Loucy (cell line): ENCODE measurements around the gene MGA.

Experiments used
- H2AFZ ChIP-seq: fragments of 200-600 bp; sonication (generic); 2 replicates; pipeline ENCODE4 v1.6.0; 2016; ENCODE audit warnings: antibody characterized with exemption, mild to moderate bottlenecking, low read length, moderate library complexity
- H3F3A ChIP-seq: fragments of 200-600 bp; 2 replicates; pipeline ENCODE4 v1.6.0; 2016; ENCODE audit warnings: antibody characterized with exemption, low read depth, mild to moderate bottlenecking
- H3K27me3 ChIP-seq: fragments of 200-600 bp; sonication (generic); 2 replicates; pipeline ENCODE4 v1.6.1; 2014; ENCODE audit warnings: low read length, mild to moderate bottlenecking; ENCODE audit not compliant: insufficient read depth, poor library complexity, severe bottlenecking
- H3K36me3 ChIP-seq: fragments of 200-600 bp; sonication (generic); 2 replicates; pipeline ENCODE4 v1.6.1; 2016; ENCODE audit warnings: low read length; ENCODE audit not compliant: insufficient read depth
- H3K4me1 ChIP-seq: fragments of 200-600 bp; sonication (generic); 2 replicates; pipeline ENCODE4 v1.5.1; 2014; ENCODE audit warnings: low read length, mild to moderate bottlenecking; ENCODE audit not compliant: insufficient read depth, poor library complexity, severe bottlenecking
- H3K4me2 ChIP-seq: fragments of 200-600 bp; sonication (generic); 2 replicates; pipeline ENCODE4 v1.6.0; 2014; ENCODE audit warnings: antibody characterized with exemption, low read length, low read depth, mild to moderate bottlenecking; ENCODE audit not compliant: poor library complexity, severe bottlenecking
- H3K4me3 ChIP-seq: fragments of 200-600 bp; sonication (generic); 2 replicates; pipeline ENCODE4 v1.5.1; 2014; ENCODE audit warnings: low read length, mild to moderate bottlenecking, mixed read lengths; ENCODE audit not compliant: poor library complexity, severe bottlenecking
- H3K79me2 ChIP-seq: fragments of 200-600 bp; sonication (generic); 2 replicates; pipeline ENCODE4 v1.6.1; 2014; ENCODE audit warnings: low read length; ENCODE audit not compliant: insufficient read depth
- H3K9ac ChIP-seq: fragments of 200-600 bp; sonication (generic); 2 replicates; pipeline ENCODE4 v1.6.0; 2014; ENCODE audit warnings: mild to moderate bottlenecking, low read depth, low read length, moderate library complexity; ENCODE audit not compliant: poor library complexity, severe bottlenecking
- H3K9me2 ChIP-seq: fragments of 200-600 bp; sonication (generic); replicated peaks from 2 replicates; pipeline ENCODE4 v1.6.1; 2016; ENCODE audit warnings: low read depth, low read length, mixed read lengths
- H3K9me3 ChIP-seq: fragments of 200-600 bp; sonication (generic); 2 replicates; pipeline ENCODE4 v1.6.1; 2014; ENCODE audit warnings: mild to moderate bottlenecking, antibody characterized with exemption, low read length, low read depth; ENCODE audit not compliant: insufficient read depth
- H4K20me1 ChIP-seq: fragments of 200-600 bp; sonication (generic); 2 replicates; pipeline ENCODE4 v1.6.0; 2014; ENCODE audit warnings: antibody characterized with exemption, low read length, mild to moderate bottlenecking; ENCODE audit not compliant: insufficient read depth, poor library complexity, severe bottlenecking
- CTCF ChIP-seq: fragments of 200-600 bp; sonication (generic); conservative IDR thresholded peaks from 2 replicates; pipeline ENCODE4 v1.5.1; 2014; ENCODE audit warnings: mild to moderate bottlenecking, antibody characterized with exemption, low read length
- EZH2phosphoT487 ChIP-seq: fragments of 200-600 bp; IDR thresholded peaks from 2 replicates; pipeline ENCODE4 v1.6.1; 2018; ENCODE audit warnings: antibody characterized with exemption, mild to moderate bottlenecking, moderate library complexity, borderline replicate concordance

The MGA gene

GRCh38 chr15:41691471-41691870 lies 31.3 kb downstream of the MGA start:
- H3K4me1 ChIP-seq: peaks cover 23% of the 10 kb centered on the region

DNA sequence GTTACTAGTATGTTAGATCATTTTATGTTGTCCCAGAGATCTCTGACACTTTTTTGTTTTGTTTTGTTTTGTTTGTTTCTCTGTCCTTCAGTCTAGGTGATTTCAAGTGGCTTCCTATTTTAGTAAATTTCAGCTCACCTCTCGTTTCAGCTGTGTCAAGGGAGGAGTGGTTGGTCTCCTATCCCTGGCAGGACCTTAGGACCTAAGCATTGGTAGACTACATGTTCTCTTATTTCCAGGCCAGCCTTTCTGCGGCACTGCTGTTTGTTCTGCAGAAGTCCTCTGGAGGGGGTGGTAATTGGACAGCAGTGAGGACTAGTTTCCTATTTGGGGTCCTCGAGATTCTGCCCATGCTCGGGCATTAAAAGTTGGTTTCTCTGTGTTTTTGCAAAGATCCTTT lies 31.8 kb downstream of the MGA start:
- Histone ChIP-seq H3F3A (no peaks in the 10 kb centered on the region), H3K4me1 (peaks cover 23% of the 10 kb centered on the region), H3K36me3 (peaks cover 10% of the 10 kb centered on the region), H3K9me2 (no peaks in the 10 kb centered on the region), H3K4me2 (no peak overlapping the region), H3K79me2 (peaks cover 98% of the 10 kb centered on the region), H4K20me1 (peaks cover 68% of the 10 kb centered on the region), H3K9ac (no peak overlapping the region), H3K9me3 (no peaks in the 10 kb centered on the region), H3K4me3 (no peak overlapping the region), H2AFZ (no peak overlapping the region), H3K27me3 (no peaks in the 10 kb centered on the region)
- TF ChIP-seq EZH2phosphoT487 (no peak), CTCF (no peak)

More at GRCh38 chr15:41691471-41691870, 31.3 kb downstream of the MGA start:
- H2AFZ ChIP-seq: no peak overlapping the region
- H3K9me2 ChIP-seq: no peaks in the 10 kb centered on the region
- H3K27me3 ChIP-seq: no peaks in the 10 kb centered on the region
- H4K20me1 ChIP-seq: peaks cover 68% of the 10 kb centered on the region
- H3K9ac ChIP-seq: no peak overlapping the region
- no peaks in the 10 kb centered on the region for H3F3A ChIP-seq
- no peak for TF ChIP-seq CTCF
- no peak for TF ChIP-seq EZH2phosphoT487
- peaks cover 4% of the 10 kb centered on the region for H3K36me3 ChIP-seq
- H3K79me2 ChIP-seq: peaks cover 98% of the 10 kb centered on the region
- H3K4me2 ChIP-seq: no peak overlapping the region
- no peak overlapping the region for H3K4me3 ChIP-seq
- H3K9me3 ChIP-seq: no peaks in the 10 kb centered on the region

DNA sequence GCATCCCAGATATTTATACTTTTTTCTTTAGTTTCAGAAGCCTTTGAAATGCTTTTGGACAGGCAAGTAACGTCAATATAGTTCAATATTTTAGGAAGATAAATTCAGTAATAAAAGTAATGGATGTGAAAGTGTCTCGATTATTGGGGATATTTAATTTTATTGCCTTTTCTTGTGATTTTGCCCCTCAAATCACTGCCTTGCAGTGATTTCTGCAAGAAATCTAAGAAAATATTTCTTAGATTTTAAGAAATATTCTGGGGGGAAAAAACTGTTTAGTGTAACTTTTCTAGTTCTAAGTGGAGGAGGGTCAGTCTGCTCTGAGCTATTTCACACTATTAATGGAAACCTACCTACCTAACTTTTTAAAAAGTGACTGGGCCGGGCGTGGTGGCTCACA lies 33.6 kb downstream of the MGA start:
- Histone ChIP-seq H3K4me1 (peaks cover 22% of the 10 kb centered on the region), H4K20me1 (peaks cover 61% of the 10 kb centered on the region), H3F3A (no peaks in the 10 kb centered on the region), H3K9me2 (no peaks in the 10 kb centered on the region), H3K4me2 (no peak overlapping the region), H3K9me3 (no peaks in the 10 kb centered on the region), H3K79me2 (peaks cover 97% of the 10 kb centered on the region), H3K27me3 (no peaks in the 10 kb centered on the region), H3K9ac (no peak overlapping the region), H3K36me3 (peaks cover 17% of the 10 kb centered on the region), H2AFZ (no peak overlapping the region), H3K4me3 (no peak overlapping the region)
- no peak for TF ChIP-seq EZH2phosphoT487
- TF ChIP-seq CTCF: no peak
